Activated T-helper 2 cell treated with anti-CD3 and anti-CD28 coated beads, Interferon-gamma antibody, Interleukin-2, Interleukin-4, amounts not matched to agents 10 μg/mL and 5 μg/mL and 100 μg/mL, durations not matched to agents 14 hours and 24 hours and 36 hours (primary cell): ENCODE results near the gene UBTF. TPM values are rescaled to one million over a fixed set of nuclear protein-coding genes. Genes with fewer than 3 reads are reported as not detected.
"Not testable (repeated sequence)": the region's sequence is repeated elsewhere in the genome, so short reads cannot be mapped to it uniquely, and the experiment has no call there.

Experiments
- DNase-seq: peaks from one replicate; pipeline ENCODE4 v3.0.0; 2021; ENCODE audit warnings: low spot score
- H3K27ac Mint-ChIP-seq: one replicate; pipeline ENCODE4 v1.8.0; 2021; ENCODE audit warnings: mixed read lengths
- H3K27me3 Mint-ChIP-seq: one replicate; pipeline ENCODE4 v1.8.0; 2021; ENCODE audit warnings: low read depth, mixed read lengths
- H3K36me3 Mint-ChIP-seq: one replicate; pipeline ENCODE4 v1.8.0; 2021; ENCODE audit warnings: low read depth, mixed read lengths
- H3K4me1 Mint-ChIP-seq: one replicate; pipeline ENCODE4 v1.8.0; 2021; ENCODE audit warnings: low read depth, mixed read lengths
- H3K4me3 Mint-ChIP-seq: one replicate; pipeline ENCODE4 v1.8.0; 2021; ENCODE audit warnings: low read depth, mild to moderate bottlenecking, moderate library complexity, mixed read lengths
- H3K9me3 Mint-ChIP-seq: one replicate; pipeline ENCODE4 v1.8.0; 2021; ENCODE audit warnings: mixed read lengths
- intact Hi-C: fragments of 100-400 bp; cut with micrococcal nuclease; formaldehyde crosslinking; loops from one replicate; pipeline ENCODE4 v1.15.1; 2023
- total RNA-seq: library from RNA; stranded (reverse); gene quantifications from 2 replicates; pipeline ENCODE4 v1.2.3, GENCODE V29; 2022

Gene UBTF
- total RNA-seq, 1 donor from 2014 or later, result 181 TPM

DNA sequence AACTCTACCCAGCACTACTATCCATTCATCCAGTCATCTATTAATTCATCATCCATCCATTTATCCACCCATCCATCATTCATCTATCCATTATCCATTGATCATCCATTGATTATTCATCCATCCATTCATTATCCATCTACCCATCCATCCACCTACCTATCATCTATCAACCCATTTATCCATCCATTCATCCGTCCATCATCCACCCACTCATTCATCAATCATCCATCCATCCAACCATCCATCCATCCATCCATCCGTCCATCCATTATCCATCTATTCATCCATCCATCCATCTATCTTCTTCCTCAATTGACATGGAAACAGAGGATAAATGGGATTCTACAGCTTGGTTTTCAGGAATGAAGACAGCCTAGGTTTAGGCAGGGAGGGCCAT is 36.4 kb upstream of the UBTF start:
- Mint-ChIP-seq H3K27ac (no peak overlapping the region), H3K27me3 (no peaks in the 10 kb centered on the region), H3K9me3 (no peaks in the 10 kb centered on the region), H3K36me3 (no peaks in the 10 kb centered on the region), H3K4me1 (no peaks in the 10 kb centered on the region), H3K4me3 (no peak overlapping the region)
- intact Hi-C loops, result no loop called here
- no peak for DNase-seq

- DNase-seq, result no peak
- no peaks in the 10 kb centered on the region for H3K27me3 Mint-ChIP-seq
- no peaks in the 10 kb centered on the region for H3K4me1 Mint-ChIP-seq
- H3K9me3 Mint-ChIP-seq, result no peaks in the 10 kb centered on the region
- no peaks in the 10 kb centered on the region for H3K36me3 Mint-ChIP-seq
- H3K4me3 Mint-ChIP-seq, result no peak overlapping the region
- H3K27ac Mint-ChIP-seq, result no peak overlapping the region
- intact Hi-C loops, result no loop called here
Observed at GRCh38 chr17:44254361-44255095, 35.1 kb upstream of the UBTF start.

- intact Hi-C loops, result no loop called here
- no peak for DNase-seq
- H3K27ac Mint-ChIP-seq, result no peak overlapping the region
- H3K4me3 Mint-ChIP-seq, result no peak overlapping the region
- no peaks in the 10 kb centered on the region for H3K27me3 Mint-ChIP-seq
- peaks cover 3% of the 10 kb centered on the region for H3K4me1 Mint-ChIP-seq
- no peaks in the 10 kb centered on the region for H3K9me3 Mint-ChIP-seq
- no peaks in the 10 kb centered on the region for H3K36me3 Mint-ChIP-seq
Observed at GRCh38 chr17:44253006-44253405, 33.5 kb upstream of the UBTF start.

GRCh38 chr17:44251062-44251461 is 31.6 kb upstream of the UBTF start:
- Mint-ChIP-seq H3K9me3 (no peaks in the 10 kb centered on the region), H3K4me3 (no peak overlapping the region), H3K36me3 (no peaks in the 10 kb centered on the region), H3K27me3 (no peaks in the 10 kb centered on the region), H3K27ac (no peak overlapping the region), H3K4me1 (peaks cover 11% of the 10 kb centered on the region)
- intact Hi-C loops, result no loop called here
- no peak for DNase-seq

DNA sequence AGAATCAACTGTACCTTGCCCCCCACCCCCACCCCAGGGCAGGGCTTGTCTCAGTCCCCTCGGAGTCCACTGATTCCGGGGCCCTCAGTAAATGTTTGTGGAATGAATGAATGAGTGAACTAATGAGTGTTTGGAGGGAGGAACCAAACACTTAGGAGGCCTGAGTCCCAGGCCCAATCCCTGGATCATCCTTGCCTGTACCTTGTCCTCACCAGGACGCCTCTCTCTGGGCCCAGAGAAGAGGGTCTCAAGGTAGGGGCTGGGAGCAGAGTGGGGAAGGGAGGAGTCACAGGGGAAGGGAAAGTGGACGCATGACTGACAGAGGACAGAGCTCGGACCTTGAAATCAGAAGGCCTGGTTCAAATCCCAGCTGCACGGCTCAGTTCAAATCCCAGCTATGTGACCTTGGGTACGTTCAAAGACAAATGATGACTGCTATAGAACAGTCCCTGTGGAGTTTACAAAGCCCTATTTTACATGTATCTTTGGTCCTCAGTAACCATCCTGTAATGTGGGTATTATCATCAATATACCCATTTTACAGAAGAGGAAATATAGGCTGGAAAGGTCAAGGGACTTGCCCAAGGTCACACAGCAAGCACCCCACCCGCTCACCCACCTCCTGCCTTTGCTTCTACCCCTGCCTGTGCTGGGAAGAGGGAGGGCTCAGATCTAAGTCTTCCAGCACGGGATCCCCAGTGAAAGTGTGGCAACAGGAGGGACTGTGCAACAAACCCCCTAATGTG is 30.2 kb upstream of the UBTF start:
- Mint-ChIP-seq H3K9me3 (no peaks in the 10 kb centered on the region), H3K27ac (no peak overlapping the region), H3K4me3 (no peak overlapping the region), H3K27me3 (no peaks in the 10 kb centered on the region), H3K36me3 (no peaks in the 10 kb centered on the region), H3K4me1 (peaks cover 18% of the 10 kb centered on the region)
- intact Hi-C loops, result no loop called here
- no peak for DNase-seq

- H3K4me3 Mint-ChIP-seq, result no peak overlapping the region
- no peaks in the 10 kb centered on the region for H3K9me3 Mint-ChIP-seq
- H3K36me3 Mint-ChIP-seq, result no peaks in the 10 kb centered on the region
- intact Hi-C loops, result no loop called here
- H3K27ac Mint-ChIP-seq, result no peak overlapping the region
- no peaks in the 10 kb centered on the region for H3K27me3 Mint-ChIP-seq
- peaks cover 18% of the 10 kb centered on the region for H3K4me1 Mint-ChIP-seq
- DNase-seq, result no peak
Observed at GRCh38 chr17:44247876-44248736, 28.6 kb upstream of the UBTF start.

GRCh38 chr17:44247440-44247841 is 28.0 kb upstream of the UBTF start:
- no peak overlapping the region for H3K4me3 Mint-ChIP-seq
- H3K27me3 Mint-ChIP-seq, result no peaks in the 10 kb centered on the region
- peaks cover 18% of the 10 kb centered on the region for H3K4me1 Mint-ChIP-seq
- intact Hi-C loops, result no loop called here
- H3K36me3 Mint-ChIP-seq, result no peaks in the 10 kb centered on the region
- no peak overlapping the region for H3K27ac Mint-ChIP-seq
- H3K9me3 Mint-ChIP-seq, result no peaks in the 10 kb centered on the region
- no peak for DNase-seq

DNA sequence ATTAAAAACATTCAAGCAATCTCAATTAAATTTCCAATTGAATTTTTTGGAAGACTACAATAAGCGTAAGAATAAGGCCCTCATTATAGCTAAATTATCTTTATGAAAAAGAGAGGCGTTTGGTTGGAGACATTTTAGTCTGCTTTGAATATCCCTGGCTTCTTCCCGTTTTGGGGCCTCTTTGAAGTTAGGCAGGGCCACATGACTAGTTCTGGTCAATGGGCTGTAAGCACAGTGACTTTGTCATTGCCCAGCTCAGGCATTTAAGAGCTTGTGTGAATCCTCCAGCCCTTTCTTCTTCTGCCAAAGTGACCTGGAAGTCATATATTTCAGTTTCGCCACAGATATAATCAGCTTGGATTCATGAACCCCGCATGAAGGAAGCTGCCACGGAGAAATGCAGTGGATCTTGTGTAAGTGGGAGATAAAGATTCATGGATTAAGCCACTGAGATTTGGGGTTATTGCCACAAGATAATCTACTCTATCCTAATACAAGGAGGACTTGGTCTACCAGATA is 21.7 kb upstream of the UBTF start:
- no peak overlapping the region for H3K4me3 Mint-ChIP-seq
- no peak overlapping the region for H3K27ac Mint-ChIP-seq
- intact Hi-C loops, result no loop called here
- no peaks in the 10 kb centered on the region for H3K36me3 Mint-ChIP-seq
- H3K27me3 Mint-ChIP-seq, result no peaks in the 10 kb centered on the region
- H3K4me1 Mint-ChIP-seq, result peaks cover 8% of the 10 kb centered on the region
- no peaks in the 10 kb centered on the region for H3K9me3 Mint-ChIP-seq
- no peak for DNase-seq

DNA sequence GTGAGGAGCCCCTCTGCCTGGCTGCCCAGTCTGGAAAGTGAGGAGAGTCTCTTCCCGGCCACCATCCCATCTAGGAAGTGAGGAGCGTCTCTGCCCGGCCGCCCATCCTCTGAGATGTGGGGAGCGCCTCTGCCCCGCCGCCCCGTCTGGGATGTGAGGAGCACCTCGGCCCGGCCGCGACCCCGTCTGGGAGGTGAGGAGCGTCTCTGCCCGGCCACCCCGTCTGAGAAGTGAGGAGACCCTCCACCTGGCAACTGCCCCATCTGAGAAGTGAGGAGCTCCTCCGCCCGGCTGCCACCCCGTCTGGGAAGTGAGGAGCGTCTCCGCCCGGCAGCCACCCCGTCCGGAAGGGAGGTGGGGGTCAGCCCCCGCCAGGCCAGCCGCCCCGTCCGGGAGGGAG is 18.4 kb upstream of the UBTF start:
- H3K36me3 Mint-ChIP-seq, H3K4me3 Mint-ChIP-seq, H3K27ac Mint-ChIP-seq, DNase-seq, intact Hi-C loops, H3K9me3 Mint-ChIP-seq, H3K27me3 Mint-ChIP-seq, H3K4me1 Mint-ChIP-seq: not testable (repeated sequence)

GRCh38 chr17:44236444-44236991 is 17.0 kb upstream of the UBTF start:
- H3K27me3 Mint-ChIP-seq, result peaks cover 5% of the 10 kb centered on the region
- no peak overlapping the region for H3K4me3 Mint-ChIP-seq
- no peaks in the 10 kb centered on the region for H3K36me3 Mint-ChIP-seq
- peaks cover 4% of the 10 kb centered on the region for H3K4me1 Mint-ChIP-seq
- no peak for DNase-seq
- H3K27ac Mint-ChIP-seq, result no peak overlapping the region
- no peaks in the 10 kb centered on the region for H3K9me3 Mint-ChIP-seq
- intact Hi-C loops, result no loop called here

DNA sequence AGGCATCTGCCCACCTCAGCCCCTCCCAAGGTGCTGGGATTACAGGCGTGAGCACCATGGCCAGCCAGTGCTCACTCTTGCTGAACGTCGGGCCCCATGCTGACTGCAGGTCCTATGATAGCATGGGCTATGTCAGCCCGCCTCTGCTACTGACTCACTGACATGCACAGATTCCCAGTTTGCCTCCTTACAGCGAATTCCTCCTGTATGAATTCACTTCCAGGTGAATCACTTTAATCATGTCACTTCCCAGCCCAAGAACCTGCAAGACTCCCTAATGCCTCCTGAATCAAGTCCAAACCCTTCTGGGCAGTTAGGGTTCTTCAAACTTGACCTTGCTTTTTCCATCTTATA is 16.1 kb upstream of the UBTF start:
- intact Hi-C loops, result no loop called here
- no peak overlapping the region for H3K27ac Mint-ChIP-seq
- no peak overlapping the region for H3K4me3 Mint-ChIP-seq
- peaks cover 4% of the 10 kb centered on the region for H3K4me1 Mint-ChIP-seq
- H3K9me3 Mint-ChIP-seq, result no peaks in the 10 kb centered on the region
- peaks cover 5% of the 10 kb centered on the region for H3K27me3 Mint-ChIP-seq
- no peaks in the 10 kb centered on the region for H3K36me3 Mint-ChIP-seq
- DNase-seq, result no peak

GRCh38 chr17:44233582-44233981 is 14.1 kb upstream of the UBTF start:
- peaks cover 4% of the 10 kb centered on the region for H3K4me1 Mint-ChIP-seq

More at GRCh38 chr17:44233582-44233981, 14.1 kb upstream of the UBTF start:
- Mint-ChIP-seq H3K4me3 (no peak overlapping the region), H3K9me3 (no peaks in the 10 kb centered on the region), H3K27me3 (peaks cover 6% of the 10 kb centered on the region), H3K36me3 (no peaks in the 10 kb centered on the region), H3K27ac (no peak overlapping the region)
- DNase-seq, result no peak
- intact Hi-C loops, result no loop called here
